EL (cell line): Measurements from ENCODE around the gene ACAP2.
A peak's percentile ranks its signal among the peaks of the same experiment; 100 is the strongest.

Experiments
- DNase-seq: peaks from one replicate; pipeline ENCODE4 v3.0.0-alpha.2; 2016

Gene ACAP2

DNA sequence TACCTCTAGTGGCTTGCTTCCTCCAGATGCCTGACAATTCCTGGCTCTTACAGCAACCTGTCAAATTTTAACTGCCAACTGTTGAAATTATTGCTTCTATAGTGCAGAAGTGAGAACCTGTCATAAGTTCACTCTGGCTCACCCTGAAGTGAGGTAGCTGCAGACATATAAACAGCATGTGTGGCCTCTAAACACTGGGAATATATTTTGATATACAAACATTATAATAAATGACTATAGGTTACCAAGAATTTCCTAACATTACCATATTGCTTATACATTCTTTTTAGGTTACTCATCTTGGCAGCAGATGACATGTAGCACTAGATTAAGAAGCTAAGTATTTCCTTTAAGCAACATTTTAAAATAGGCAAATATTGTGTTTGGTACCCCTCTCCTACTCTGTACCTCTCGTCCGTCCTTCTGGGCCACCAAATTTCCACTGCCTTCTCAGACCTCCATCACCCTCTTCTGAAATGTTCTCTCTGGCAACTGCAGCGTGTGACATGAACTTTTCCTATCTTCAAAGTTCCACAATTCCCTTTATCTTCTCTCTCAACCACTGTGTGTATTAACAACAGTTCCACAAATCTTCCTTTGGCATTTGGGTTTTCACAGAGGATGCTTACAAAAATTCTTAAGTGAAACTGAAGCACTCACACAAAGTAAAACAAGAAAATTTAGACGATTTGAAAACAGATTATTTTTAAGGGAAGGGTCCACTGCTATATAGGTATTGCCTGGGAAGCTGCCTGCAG lies 156.5 kb downstream of the ACAP2 start:
- DNase-seq, result peak; percentile 68

DNA sequence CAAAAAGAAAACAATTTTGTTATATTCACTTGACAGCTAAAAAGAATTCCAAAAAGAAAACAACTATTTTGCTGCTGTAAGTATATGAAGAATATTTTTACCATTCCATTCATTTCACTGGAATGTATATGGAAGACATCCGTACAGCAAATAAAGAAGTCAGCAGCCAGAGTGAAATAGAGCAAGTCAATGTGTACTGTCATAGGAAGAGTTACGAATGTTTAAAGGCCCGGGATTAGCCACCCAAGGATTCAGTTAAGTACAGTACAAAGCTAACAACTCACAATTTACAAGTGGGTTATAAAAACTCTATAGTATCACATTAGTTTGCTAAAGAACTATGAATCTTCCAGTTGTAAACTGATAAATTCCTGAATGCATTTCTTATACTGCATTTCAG lies 157.4 kb downstream of the ACAP2 start:
- no peak for DNase-seq

DNA sequence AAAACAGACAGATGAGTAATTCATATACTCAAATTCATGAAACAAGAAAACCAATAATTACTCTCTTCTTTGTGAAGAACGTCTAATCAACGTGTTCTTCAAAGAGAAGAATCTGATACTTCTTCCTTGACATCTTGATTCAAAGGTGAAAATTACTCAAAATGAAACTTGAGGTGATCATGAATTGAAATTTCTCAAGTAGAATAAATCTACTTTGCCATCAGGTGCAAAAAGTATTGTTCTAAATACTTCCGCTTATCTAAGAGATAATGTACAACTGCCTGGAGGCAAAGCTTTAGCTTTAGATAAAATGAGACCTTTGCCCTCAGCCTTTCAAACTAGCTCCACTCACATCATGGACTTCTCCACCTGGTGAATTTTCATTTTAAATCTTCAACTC lies 158.0 kb downstream of the ACAP2 start:
- no peak for DNase-seq

DNA sequence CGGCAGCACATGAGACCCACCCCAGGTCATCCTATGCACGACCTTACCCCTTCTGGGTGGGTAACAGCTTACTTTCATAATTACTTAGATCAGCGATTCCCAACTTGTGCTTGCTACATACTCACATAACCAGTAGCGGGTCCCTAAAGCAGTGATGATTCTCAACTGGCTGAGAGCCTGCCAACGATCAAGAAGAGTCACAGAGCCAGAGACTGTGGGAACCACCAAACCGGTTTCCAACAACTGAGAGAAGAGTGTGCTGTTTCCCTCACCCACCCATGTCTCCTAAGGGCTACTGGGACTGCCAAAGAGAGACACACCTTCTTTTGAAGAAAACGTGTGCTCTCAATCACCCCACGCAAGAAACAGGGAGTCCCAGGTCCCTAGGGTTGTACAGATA lies 159.9 kb downstream of the ACAP2 start:
- no peak for DNase-seq

DNA sequence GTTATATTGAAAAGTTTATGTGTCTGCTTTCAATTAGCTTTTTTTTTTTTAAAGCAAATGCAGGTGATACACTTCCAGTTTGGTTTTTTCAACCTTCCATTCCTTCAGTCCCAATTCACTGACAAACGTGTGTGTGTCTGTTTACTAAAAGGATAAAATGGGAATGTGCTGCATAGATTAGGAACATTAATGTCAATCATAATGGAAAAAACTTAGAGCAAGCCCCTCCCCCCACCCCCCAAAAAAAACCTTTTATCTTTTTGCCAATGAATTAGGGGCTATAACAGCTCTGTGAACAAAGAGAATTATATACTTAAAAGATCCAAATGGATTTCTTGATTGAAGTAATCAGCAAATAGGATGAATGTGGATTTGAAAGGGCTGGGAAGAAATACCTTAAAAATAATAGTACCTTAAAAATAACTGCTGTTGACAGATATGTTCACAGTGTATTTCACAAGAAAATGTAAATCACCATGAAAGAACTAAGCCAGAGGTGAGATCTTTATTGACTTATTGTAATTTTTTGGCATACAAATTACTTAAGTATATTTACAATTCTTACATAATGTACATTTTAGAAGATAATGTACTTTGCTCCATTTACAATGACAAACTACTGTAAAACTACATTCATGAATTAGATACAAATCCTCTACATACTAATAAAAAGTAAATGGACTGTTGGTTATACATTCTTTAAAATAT lies 168.4 kb downstream of the ACAP2 start:
- DNase-seq, result no peak

DNA sequence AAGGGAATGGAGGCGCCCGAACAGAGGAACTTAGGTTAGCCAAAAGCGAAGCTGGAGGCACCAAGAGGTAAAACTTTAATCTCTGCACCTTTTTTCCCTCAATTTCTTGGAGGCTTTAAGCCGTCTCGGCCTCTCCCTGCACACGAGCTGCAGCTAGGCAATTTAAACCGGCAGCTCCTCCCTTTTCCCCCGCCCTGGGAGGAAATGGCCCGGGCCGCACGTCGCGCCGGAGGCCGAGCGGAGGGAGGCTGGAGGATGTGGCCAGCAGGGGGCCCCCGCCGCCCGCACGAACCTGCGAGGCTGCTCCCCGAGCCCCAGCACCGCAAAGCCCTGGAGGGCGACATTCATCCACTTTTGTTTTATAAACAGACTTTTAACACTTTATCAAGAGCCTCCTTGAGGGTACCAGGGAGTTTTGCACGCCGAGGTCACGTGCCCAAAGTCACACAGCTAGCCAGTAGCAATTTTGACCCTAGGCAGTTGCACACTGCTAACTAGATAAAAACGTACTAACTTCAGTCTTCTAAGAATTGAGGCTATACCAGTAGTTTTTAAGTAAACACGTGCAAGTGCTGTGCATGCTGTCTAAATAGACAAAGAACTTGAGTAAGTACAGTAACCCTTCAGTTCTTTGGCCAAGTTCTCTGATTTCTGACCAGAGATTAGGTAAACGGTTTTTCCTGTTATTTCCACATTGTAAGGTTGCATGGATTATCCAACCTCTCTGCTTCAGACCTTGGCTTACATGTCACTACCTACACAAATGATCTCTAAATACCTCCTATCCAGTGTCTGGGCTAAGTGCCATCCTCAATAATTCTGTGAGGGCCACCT lies 171.2 kb downstream of the ACAP2 start:
- DNase-seq, result peak; percentile 88

DNA sequence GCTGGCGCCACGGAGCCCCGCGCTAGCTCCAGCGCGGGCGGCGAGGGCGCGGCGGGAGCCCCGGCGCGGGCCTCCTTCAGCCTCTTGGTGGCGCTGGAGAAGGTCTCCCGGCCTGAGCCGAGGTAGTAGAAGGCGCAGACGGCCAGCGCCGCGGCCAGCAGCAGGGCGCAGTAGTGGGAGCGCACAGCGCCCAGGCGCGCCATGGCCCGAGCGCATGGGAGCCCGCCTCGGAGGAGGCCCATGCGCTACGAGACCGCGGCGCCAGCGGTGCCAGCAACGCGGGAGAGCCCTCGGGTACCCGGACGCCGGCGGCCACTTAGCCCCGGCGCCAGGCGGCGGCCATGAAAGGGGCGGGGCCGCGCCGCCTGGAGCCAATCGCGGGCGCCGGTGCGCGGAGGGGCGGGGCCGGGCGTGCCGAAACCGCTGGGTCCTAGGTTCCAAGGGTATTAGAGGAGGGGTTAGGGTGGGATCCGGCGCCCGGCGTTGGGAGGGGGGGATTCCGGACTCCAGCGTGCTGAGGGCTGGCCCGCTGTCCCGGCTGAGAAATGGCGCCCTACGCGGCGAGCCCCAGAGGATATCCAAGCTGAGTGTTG lies 171.9 kb downstream of the ACAP2 start, which contains the start of gene XXYLT1:
Gene XXYLT1 (minus strand): TSS at position 343 of the 593 bp plus-strand sequence. CDS start 101 bp downstream, at position 242.
- peak; percentile 91 for DNase-seq

DNA sequence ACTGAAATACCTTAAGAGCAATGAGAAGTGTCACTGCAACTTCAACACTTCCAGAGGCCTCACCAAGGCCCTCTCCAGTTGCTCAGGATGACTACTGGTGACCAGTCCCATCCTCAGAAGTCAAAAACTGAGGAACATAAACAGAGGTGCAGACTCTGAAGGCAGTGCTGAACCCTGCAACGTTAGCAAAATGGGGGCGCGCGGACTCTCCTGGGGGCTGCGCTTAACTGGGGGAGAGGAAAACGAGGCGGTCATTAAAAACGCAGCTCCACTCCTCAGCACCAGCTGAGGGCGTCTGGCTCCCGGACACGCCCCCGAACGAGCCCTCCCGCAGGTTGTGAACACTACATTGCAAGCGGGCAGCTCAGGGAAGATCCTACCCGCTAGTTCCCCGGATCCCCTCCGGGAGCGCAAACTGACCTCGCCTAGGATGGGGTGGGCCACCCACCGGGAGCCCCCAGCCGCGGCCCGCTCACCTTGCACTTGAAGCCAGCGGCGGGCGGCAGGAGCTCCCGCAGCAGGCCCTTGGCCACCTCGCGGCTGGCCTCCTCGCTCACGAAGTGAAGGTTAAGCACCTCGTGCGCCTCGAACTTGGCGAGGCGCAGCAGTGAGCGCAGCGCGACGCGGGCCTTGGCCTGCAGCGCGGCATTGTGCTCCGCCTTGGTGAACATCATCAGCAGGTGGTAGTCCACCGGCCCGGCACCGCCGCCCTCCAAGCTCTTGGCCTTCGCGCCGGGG lies 172.6 kb downstream of the ACAP2 start:
- DNase-seq, result peak; percentile 67

DNA sequence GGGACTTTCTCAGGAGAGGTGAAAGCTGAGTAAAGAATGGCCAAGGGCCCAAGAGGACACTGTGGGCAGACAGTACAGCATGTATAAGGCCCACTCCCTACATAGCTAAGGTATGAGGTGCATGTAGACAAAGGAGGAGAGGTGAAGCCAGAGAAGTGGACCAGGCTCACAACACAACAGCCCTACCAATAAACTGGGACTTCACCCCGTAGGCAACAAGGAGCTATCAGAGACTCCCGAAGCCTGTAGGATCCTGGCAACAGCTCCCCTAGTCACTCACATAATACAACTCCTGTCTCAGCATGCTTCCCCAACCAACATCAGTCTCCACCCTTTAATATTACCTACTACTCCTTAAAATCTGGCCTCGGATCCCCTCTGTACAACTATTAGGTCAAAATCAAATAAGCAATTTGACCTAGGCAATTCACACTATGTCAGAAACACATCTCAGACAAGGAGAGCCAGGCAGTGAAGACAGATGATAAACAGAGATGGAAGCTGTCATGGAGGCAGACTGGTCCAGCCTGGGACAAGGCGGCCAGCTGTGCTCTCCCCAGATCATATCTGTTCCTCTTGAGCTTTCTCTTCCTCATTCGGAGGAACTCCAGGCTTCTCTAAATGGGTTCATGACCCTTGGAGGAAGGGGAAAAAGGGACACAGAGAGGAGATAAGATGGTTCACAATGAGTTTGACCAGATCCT lies 173.3 kb downstream of the ACAP2 start:
- DNase-seq, result no peak

DNA sequence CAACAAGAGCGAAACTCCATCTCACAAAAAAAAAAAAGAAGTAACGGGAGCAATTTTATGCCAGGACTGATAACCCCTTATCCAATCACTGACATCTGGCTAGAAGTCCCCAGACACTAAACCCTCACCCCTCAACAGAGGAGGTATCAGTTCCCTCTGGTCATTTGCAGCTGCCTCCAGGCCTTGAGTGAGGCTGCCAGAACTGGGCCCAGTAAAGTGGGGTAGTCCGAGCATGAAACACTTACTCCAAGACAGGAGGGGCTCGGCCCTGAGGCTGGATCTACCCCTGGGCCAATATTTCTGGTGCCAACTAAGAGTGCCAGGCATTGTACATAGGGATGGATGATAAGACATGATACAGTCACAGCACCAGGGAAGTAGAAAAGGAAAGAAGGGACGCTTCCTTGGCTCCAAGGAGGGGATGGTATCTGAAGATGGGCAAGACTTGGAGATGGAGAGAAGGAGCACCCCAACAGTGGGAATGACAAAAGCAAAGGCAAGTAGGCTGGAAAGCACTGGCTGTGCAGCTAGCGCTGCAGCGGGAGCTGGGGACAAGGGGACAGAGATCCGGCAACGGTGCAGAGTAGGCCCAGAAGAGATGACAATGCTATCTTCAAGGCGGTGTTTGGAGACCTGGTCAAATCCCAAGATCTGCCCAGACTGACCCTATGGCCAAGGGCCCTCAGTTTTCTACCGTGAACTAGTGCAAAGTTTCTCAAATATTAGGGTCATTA lies 174.1 kb downstream of the ACAP2 start:
- no peak for DNase-seq

DNA sequence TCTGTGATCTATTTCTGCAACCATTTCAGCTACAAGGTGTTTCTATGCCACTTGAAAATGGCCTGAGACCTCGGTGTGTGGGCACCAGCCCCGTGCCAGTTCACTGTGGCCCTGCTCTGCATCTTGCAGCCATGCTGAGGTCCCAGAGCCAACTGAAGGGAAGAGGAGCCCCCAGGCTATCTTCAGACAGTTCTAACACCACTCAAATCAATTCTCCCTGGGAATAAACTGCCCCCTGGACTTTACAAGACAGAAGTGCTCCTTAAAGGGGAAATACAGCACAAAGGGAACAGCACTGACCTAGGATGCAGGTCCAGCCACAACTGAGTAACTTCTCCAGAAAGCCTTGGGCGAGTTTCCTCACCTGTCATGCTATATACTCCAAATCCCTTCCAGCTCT lies 175.7 kb downstream of the ACAP2 start:
- no peak for DNase-seq

DNA sequence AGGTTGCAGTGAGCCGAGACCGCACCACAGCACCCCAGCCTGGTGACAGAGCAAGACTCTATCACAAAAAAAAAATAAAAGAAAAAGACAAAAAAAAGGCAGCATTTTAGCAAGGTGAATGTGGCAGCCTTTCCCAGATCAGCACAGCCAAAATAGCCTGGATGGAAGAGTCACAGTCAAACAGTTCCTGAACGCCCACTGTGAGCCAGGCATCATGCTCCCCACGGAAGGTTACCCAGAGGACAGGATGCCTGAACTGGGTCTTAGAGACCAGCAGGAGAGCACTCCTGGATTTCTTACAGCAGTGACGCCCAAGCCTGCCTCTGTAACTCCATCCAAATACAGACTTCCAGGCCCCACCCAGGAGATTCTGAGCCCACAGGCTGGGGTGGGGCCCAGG lies 176.4 kb downstream of the ACAP2 start:
- DNase-seq, result no peak

DNA sequence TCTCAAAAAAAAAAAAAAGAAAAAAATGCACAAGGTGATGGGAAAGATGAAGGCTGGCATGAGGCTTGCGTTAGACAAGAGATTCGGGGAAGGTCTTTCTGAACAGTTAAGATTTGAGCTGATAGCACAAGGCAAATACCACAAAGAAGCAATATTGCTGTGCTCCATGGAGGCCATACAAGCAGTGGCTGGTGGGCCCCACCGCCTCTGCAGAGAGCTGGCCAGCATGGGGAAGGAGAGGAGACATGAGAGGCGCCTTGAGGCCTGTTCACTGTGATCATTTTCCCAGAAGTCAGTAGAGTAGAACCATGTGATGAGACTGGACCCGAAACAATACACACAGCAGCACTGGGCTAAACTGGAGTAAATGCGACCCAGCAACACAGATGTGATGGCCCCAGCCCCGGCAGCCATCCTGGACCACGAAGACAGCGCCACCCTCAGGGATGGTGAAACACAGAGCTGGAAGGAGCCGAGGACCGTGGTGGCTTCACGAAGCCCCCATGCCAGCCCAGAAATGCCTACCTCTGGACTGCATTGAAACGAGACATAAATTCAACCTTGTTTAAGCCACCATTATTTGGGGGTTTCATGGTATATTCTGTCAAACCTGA lies 177.3 kb downstream of the ACAP2 start:
- no peak for DNase-seq

DNA sequence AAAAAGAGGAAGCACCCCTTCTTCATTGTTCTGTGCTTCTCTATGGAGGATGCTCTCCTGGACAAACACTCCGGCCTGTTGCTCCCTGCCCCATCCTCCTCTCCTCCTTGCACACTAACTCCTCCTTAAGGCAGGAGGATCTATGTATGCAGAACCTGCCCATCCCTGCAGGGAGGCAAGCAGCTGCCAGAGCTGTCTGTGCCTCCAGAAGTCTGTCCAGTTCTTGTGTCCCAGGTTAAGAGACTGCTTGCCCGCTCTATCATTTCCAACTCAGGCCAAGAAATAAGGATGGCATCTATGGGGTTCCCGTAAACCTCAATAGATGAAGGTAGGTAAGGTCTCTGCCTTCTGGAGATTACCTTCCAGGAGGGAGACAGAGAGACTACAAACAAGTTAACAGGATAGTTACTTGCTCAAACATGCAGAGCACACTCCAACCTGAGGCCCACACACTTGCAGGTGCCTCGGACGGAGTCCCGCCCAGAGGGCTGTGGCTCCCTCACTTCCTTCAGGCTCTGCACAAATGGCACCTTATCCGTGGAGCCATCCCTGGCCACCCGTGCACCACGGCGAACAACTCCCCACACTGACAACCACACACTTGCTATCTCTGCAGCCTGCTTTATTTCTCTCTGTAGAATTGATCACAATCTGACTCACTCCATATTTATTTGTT lies 178.8 kb downstream of the ACAP2 start:
- DNase-seq, result no peak

DNA sequence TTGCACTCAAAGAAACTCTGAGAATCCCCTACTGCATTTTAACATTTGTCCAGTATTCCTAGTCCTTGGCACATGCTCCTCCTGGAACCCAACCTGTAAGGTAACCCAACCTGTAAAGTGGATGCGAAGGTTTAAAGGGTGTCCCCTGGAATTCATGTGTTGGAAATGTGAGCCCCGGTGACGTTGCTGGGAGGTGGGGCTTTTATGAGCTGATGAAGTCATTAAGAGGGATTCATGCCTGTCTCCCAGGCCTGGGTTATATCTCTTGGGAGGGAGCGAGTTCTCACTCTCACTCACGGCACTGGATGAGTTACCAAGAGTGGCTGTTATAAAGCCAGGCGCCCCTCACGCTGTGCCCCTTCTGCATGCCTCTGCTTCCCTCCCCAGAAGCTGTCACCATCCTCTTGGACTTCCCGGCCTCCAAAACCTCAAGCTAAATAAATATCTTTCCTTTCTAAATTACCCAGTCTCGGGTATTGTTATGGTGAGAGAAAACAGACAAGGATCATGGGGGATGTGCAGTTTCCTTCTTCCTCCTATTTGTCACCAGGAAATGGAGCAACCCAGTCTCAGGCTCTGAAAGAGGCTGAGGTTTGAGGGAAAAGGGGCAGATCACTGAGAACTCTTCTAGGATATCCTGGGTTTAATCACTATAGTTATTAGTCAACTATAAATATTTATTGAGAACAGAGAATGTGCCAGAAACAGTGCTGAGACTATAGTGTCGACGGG lies 179.5 kb downstream of the ACAP2 start:
- no peak for DNase-seq

DNA sequence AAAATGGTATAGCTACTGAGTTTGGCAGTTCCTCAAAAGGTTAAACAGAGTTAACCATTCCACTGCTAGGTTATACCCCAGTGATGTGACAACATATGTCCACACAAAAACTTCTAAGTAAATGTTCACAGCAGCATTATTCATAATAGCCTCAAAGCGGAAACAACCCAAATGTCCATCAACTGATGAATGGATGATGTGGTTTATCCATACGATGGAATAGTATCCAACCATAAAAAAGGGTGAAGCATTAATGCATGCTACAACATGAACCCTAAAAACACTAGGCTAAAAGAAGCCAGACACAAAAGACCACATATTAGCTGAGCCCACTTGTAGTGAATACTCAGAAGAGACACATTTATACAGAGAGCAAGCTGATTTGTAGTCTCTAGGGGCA lies 180.9 kb downstream of the ACAP2 start:
- DNase-seq, result no peak

DNA sequence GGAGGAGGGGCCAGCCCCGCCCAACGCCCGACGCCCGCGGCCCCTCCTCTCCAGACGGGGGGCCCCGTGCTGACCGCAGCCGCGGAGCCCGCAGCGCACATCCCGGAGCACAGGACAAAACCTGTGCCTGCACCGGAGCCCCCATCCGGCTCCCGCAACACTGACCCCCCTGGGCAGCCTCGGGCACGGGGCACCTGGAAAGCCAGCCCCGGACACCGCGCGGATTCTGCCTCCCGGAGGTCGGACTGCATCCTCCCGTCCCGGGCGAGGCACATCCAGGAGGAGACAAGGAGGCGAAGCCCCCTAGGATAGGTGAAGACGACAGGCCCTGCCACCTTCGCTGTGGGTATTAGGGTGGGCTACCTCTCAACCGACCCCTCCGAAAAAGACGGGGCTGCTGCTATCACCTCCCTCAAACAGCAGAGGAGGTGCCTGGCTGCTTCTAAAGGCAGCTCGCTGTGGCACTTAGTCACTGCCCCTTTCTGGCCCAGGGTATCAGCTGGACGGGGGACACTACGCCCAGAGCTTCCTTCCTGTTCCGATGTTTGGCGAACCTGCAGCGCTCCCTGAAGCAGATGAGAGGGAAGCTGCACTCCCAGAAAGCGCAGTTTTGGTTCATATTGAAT lies 182.4 kb downstream of the ACAP2 start:
- DNase-seq, result peak; percentile 29

DNA sequence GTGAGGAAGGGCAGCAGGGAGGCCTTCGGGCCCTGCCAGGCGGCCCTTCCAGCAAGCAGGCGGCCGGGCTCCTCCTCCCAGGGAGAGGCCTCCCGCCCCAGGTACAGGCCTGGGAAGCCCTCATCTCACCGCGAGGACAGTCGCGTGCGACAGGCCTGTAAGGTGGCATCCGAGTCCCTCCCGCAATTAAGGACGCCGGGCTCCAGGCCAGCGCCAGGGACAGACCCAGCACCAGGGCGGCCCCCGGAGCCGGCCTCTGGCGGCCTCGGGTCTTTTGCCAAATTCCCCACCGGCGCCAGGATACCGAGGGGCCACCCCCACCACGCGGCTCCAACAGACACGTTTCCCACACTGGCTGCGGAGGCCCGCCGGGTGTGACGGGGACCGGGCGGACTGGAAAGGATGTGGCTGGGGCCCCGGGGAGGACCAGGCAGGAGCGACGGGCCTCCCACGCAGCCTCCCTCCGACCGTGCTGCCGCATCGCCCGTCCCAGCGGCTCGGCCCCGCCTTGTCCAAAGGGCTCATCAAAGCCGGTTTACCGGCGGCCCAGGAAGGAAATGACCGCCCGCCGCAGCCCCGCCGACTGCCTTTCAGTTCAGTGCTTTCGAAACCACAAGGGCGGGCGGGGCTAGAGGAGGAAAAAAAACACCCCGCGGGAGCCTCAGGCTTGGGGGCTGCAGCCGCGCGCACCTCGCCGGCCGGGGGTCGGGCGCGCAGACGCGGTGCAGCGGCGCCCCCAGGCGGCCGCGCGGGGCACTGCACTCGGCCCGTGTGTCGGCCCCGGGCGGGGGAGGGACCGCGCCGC lies 183.1 kb downstream of the ACAP2 start:
- DNase-seq, result peak; percentile 93
